ENCODE results near the gene BBOF1.

DNA sequence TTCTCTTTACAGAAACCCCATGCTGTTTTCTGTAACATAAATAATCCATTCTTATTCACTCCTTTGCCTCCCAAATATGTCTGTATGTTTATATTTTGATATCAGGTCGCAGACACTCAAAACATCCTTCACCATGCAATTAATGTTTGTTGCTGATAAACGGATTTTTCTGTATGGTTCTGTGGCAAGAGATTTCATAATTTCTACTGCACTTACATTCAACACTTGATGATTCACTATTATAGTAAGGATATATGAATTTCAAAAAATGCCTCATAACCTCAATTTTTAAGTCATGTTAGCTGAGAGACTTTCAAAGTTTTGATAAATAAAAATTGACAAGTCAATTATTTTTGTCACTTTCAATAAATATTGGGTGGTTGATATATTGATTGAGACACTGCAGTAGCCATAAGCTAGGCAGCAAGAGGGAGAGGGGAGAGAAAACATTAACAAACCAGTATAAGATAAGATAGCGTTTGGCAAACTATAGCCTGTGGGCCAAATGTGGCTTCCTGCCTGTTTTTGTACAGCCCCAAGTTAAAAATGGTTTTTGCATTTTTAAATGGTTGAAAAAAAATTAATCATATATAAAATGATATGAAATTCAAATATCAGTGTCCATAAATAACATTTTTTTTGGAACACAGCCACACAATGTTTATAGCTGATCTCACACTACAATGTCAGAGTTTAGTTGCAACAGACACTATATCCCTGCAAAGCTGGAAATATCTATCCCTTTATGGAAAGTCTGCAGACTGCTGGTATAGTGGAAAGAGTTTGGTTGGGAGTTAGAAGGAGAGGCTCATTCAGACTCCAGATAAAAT is 46.8 kb downstream of the BBOF1 start:
- TF ChIP-seq CTCF (IDR thresholded peaks at IDR 0.05 in 2 of 3, conservative IDR thresholded peaks at IDR 0.05 in 1 of 3; ENCODE audit: borderline replicate concordance in 1 of 3, insufficient read depth in 1 of 3, low read depth in 2 of 3, low read length in 2 of 3) = no peak
- TF ChIP-seq ZBTB33 (IDR thresholded peaks at IDR 0.05; ENCODE audit: extremely low read depth, insufficient replicate concordance, low read length) = no peak
- TF ChIP-seq RAD21 (IDR thresholded peaks at IDR 0.05; ENCODE audit: low read depth) = no peak
- no peak for TF ChIP-seq SIN3A (IDR thresholded peaks at IDR 0.05; ENCODE audit: low read depth)
- no peak for TF ChIP-seq ZNF274 (IDR thresholded peaks at IDR 0.05; ENCODE audit: low read depth, low read length)
- TF ChIP-seq, protein P1, sequence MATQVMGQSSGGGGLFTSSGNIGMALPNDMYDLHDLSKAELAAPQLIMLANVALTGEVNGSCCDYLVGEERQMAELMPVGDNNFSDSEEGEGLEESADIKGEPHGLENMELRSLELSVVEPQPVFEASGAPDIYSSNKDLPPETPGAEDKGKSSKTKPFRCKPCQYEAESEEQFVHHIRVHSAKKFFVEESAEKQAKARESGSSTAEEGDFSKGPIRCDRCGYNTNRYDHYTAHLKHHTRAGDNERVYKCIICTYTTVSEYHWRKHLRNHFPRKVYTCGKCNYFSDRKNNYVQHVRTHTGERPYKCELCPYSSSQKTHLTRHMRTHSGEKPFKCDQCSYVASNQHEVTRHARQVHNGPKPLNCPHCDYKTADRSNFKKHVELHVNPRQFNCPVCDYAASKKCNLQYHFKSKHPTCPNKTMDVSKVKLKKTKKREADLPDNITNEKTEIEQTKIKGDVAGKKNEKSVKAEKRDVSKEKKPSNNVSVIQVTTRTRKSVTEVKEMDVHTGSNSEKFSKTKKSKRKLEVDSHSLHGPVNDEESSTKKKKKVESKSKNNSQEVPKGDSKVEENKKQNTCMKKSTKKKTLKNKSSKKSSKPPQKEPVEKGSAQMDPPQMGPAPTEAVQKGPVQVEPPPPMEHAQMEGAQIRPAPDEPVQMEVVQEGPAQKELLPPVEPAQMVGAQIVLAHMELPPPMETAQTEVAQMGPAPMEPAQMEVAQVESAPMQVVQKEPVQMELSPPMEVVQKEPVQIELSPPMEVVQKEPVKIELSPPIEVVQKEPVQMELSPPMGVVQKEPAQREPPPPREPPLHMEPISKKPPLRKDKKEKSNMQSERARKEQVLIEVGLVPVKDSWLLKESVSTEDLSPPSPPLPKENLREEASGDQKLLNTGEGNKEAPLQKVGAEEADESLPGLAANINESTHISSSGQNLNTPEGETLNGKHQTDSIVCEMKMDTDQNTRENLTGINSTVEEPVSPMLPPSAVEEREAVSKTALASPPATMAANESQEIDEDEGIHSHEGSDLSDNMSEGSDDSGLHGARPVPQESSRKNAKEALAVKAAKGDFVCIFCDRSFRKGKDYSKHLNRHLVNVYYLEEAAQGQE (IDR thresholded peaks at IDR 0.05; ENCODE audit: low read depth) = no peak
- no peak for TF ChIP-seq YY1 (IDR thresholded peaks at IDR 0.05; ENCODE audit: extremely low read depth, insufficient replicate concordance, low read depth, low read length)
- no peak for TF ChIP-seq POLR2AphosphoS5 (IDR thresholded peaks at IDR 0.05; ENCODE audit: low read depth, low read length)
- no peak for TF ChIP-seq CBX3 (IDR thresholded peaks at IDR 0.05; ENCODE audit: low read depth)
- TF ChIP-seq JUND (IDR thresholded peaks at IDR 0.05) = no peak
- no peak for TF ChIP-seq EZH2 (IDR thresholded peaks at IDR 0.05)
- TF ChIP-seq POLR2A (IDR thresholded peaks at IDR 0.05; ENCODE audit: borderline replicate concordance, extremely low read depth, insufficient read depth, insufficient read length) = no peak
- TF ChIP-seq SRF (IDR thresholded peaks at IDR 0.05; ENCODE audit: low read depth) = no peak
